Measurements from ENCODE around the gene IL17RE. TPM values are rescaled to one million over a fixed set of nuclear protein-coding genes. Genes with fewer than 3 reads are reported as not detected.

IL17RE gene
- total RNA-seq, 4 donors from 2014 or later = 11.6 to 160 (median 109) TPM

DNA sequence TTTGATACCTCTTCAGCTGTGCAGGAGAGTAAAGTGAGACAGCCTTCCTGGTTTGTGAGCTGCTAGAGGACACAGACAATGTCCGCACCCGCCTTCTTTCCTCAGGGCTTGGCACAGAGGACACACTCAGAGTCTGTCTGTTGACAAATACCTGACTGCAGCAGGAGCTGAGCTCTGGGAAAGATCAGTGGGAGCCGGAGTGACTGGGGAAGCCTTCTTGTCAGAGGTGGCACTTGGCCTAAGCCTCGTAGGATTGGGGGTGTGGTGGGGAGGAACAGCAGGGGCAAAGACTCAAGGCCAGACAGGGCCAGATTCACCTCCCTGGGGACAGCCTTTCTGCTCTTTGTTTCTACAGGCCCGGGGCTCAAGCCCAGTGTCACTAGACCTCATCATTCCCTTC, 11.0 kb downstream of the IL17RE start:
- no peak for TF ChIP-seq POLR2A (IDR thresholded peaks at IDR 0.05)
- TF ChIP-seq, protein P1, sequence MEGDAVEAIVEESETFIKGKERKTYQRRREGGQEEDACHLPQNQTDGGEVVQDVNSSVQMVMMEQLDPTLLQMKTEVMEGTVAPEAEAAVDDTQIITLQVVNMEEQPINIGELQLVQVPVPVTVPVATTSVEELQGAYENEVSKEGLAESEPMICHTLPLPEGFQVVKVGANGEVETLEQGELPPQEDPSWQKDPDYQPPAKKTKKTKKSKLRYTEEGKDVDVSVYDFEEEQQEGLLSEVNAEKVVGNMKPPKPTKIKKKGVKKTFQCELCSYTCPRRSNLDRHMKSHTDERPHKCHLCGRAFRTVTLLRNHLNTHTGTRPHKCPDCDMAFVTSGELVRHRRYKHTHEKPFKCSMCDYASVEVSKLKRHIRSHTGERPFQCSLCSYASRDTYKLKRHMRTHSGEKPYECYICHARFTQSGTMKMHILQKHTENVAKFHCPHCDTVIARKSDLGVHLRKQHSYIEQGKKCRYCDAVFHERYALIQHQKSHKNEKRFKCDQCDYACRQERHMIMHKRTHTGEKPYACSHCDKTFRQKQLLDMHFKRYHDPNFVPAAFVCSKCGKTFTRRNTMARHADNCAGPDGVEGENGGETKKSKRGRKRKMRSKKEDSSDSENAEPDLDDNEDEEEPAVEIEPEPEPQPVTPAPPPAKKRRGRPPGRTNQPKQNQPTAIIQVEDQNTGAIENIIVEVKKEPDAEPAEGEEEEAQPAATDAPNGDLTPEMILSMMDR (IDR thresholded peaks at IDR 0.05) = no peak
- Histone ChIP-seq H3K27ac (peak overlapping the region in 2 of 4 donors; percentile 3 to 94), H3K36me3 (peaks cover 0 to 28% (median 0%) of the 10 kb centered on the region in 3 donors), H3K4me1 (peaks cover 3 to 63% (median 15%) of the 10 kb centered on the region in 4 donors), H3K27me3 (no peaks in the 10 kb centered on the region), H3K9me3 (no peaks in the 10 kb centered on the region), H3K4me3 (no peak overlapping the region)
- no peak for DNase-seq

DNA sequence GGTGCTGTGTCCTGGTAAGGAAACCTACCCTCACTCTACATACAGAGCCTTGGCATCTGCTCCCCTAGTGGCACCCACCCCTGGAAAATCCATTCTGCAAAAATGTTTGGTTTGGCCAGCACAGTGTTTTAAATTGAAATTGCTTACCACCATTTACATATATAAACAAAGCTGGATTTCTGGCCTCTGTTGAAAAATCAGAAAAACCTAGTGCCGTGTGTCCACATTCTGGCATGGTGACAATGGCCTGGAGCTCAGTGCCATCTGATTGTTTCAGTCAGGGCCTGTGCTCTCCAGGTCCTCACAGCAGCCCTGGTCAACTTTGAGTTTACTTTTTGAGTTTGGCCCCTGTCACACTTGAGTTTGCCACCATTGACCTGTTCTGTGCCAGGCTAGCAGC, 11.4 kb downstream of the IL17RE start:
- H3K36me3 ChIP-seq = peaks cover 0 to 25% (median 0%) of the 10 kb centered on the region in 3 donors
- H3K9me3 ChIP-seq = no peaks in the 10 kb centered on the region
- no peaks in the 10 kb centered on the region for H3K27me3 ChIP-seq
- peak overlapping the region in 2 of 4 donors; percentile 94 for H3K27ac ChIP-seq
- TF ChIP-seq POLR2A (IDR thresholded peaks at IDR 0.05) = no peak
- TF ChIP-seq, protein P1 (IDR thresholded peaks at IDR 0.05) = no peak
- peaks cover 3 to 64% (median 15%) of the 10 kb centered on the region in 4 donors for H3K4me1 ChIP-seq
- H3K4me3 ChIP-seq = no peak overlapping the region
- DNase-seq = no peak

DNA sequence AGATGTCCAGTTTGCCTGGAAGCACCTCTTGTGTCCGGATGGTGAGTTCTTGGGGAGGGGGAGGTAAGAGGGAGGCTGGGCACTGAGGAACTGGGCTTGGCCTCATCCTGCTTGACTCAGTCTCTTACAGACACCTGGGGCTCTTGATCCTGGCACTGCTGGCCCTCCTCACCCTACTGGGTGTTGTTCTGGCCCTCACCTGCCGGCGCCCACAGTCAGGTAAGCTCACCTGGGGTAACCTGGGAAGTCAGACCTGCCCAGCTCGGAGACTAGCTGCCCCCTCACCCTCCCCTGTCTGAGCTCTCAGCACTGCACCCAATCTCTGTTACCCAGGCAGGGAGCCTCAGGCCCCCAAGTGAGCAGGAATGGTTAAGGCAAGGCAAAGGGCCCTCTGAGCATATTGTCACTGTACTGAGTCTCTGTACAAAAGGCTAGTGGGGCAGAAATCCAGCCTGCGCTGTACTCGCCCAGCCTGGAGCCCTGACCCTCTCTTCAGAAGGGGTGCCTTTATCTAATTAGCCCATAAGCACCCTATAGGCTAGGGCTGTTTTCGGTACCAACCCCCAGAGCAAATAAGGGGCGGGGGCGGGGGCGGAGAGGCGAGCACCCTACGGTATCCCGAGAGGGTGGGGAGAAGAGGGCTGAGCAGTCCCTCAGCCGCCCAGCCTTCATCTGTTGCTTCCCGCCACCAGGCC, 12.1 kb downstream of the IL17RE start:
- Histone ChIP-seq H3K4me1 (peaks cover 3 to 64% (median 15%) of the 10 kb centered on the region in 4 donors), H3K27ac (peak overlapping the region; percentile 76 to 94 (median 90)), H3K9me3 (no peaks in the 10 kb centered on the region), H3K36me3 (peaks cover 0 to 23% (median 0%) of the 10 kb centered on the region in 3 donors), H3K4me3 (peak overlapping the region; percentile 49 to 69 (median 66)), H3K27me3 (no peaks in the 10 kb centered on the region)
- DNase-seq = no peak
- TF ChIP-seq, protein P1 (IDR thresholded peaks at IDR 0.05) = no peak
- TF ChIP-seq POLR2A (IDR thresholded peaks at IDR 0.05) = peak in 1 of 2 donors; percentile 4

DNA sequence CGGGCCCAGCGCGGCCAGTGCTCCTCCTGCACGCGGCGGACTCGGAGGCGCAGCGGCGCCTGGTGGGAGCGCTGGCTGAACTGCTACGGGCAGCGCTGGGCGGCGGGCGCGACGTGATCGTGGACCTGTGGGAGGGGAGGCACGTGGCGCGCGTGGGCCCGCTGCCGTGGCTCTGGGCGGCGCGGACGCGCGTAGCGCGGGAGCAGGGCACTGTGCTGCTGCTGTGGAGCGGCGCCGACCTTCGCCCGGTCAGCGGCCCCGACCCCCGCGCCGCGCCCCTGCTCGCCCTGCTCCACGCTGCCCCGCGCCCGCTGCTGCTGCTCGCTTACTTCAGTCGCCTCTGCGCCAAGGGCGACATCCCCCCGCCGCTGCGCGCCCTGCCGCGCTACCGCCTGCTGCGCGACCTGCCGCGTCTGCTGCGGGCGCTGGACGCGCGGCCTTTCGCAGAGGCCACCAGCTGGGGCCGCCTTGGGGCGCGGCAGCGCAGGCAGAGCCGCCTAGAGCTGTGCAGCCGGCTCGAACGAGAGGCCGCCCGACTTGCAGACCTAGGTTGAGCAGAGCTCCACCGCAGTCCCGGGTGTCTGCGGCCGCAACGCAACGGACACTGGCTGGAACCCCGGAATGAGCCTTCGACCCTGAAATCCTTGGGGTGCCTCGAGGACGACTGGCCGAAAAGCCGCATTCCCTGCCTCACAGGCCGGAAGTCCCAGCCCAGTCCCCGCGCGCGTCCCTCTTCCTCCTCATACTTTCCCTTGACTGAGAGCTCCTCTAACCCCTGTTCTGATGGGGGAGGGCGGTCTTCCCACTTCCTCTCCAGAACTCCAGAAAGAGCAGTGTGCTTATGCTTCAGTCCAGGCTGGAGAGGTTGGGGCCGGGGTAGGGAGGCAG, 12.8 kb downstream of the IL17RE start:
- DNase-seq = peak; percentile 35 to 84 (median 79)
- no peaks in the 10 kb centered on the region for H3K9me3 ChIP-seq
- H3K27me3 ChIP-seq = no peaks in the 10 kb centered on the region
- H3K4me1 ChIP-seq = peaks cover 3 to 64% (median 15%) of the 10 kb centered on the region in 4 donors
- H3K27ac ChIP-seq = peak overlapping the region; percentile 76 to 94 (median 90)
- H3K4me3 ChIP-seq = peak overlapping the region; percentile 49 to 69 (median 66)
- TF ChIP-seq, protein P1 (IDR thresholded peaks at IDR 0.05) = peak in 4 of 6 experiments; percentile 19 to 70 (median 56)
- peak; percentile 19 to 25 for TF ChIP-seq POLR2A (IDR thresholded peaks at IDR 0.05)
- peaks cover 0 to 17% (median 0%) of the 10 kb centered on the region in 3 donors for H3K36me3 ChIP-seq

DNA sequence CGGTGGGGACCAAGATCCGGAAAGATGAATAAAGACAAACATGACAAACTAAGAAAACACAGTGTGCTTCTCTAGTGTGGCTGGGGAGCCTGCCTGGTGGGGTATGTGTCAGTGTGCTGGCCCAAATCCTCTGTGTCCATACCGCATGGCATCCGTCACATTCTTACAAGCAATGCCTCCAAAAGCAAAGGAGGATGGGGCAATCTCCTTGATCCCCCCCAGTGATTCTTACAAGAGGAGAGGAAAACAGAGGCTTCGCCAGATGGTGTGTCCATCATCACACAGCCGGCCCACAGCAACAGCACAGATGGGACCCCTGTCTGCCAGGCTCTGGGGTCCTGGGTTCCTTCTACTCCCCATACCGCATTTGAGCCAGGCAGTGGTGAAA, 13.7 kb downstream of the IL17RE start:
- Histone ChIP-seq H3K36me3 (peaks cover 0 to 14% (median 0%) of the 10 kb centered on the region in 3 donors), H3K9me3 (no peaks in the 10 kb centered on the region), H3K4me1 (peaks cover 3 to 64% (median 15%) of the 10 kb centered on the region in 4 donors), H3K27me3 (no peaks in the 10 kb centered on the region), H3K4me3 (peak overlapping the region; percentile 26 to 68 (median 56)), H3K27ac (peak overlapping the region; percentile 76 to 94 (median 90))
- DNase-seq = no peak
- TF ChIP-seq POLR2A (IDR thresholded peaks at IDR 0.05) = no peak
- TF ChIP-seq, protein P1 (IDR thresholded peaks at IDR 0.05) = no peak
